NCI-H69 (cell line): Measurements from ENCODE around the gene SLC4A8.
A peak's percentile ranks its signal among the peaks of the same experiment; 100 is the strongest.

Source experiments
- DNase-seq: peaks from one replicate; lab custom pipeline; 2025; lab: John Stamatoyannopoulos, UW

The SLC4A8 gene

DNA sequence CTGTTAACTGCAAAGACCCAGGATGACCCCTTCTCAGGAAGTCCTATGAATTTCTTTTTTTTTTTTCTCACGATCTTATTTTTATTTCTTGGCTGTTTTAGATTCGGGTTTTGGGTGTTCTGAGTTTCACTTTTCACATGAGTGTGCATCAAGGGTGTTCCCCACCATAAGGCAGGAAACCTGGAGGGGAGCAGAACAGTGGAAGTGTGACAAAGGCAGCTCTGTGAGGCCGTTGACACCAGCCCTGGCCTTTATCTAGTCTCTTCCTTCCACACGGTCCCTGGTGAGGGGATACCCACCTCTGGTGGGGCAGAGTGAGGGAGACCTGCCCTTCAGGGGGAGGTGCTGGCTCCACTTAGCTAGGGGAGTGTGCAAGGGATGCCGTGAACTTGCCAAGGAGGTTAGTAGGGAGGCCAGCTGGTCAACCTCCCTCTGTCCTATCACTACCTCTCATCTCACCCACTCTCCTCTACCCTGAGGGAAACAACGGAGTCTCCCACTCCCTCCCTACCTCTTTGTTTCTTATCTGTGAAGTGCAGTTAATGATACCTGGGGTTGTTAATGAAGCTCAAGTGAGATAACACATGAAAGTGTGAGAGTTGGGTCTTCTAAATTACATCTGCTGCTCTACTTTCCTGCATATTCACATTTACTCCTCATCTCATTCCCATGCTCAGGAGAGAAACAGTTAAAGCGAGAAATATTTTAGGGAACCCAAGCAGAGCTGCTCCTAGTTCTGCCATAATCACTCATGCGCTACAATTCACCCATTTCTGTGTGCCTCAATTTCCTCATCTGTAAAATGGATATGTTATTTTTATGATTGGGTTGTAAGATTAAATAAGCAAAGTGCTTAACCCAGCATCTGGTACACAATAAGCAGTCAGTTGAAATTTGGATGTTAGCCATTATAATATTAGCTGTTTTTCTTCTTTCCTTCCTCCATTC is 29.1 kb upstream of the SLC4A8 start:
- DNase-seq: no peak

DNA sequence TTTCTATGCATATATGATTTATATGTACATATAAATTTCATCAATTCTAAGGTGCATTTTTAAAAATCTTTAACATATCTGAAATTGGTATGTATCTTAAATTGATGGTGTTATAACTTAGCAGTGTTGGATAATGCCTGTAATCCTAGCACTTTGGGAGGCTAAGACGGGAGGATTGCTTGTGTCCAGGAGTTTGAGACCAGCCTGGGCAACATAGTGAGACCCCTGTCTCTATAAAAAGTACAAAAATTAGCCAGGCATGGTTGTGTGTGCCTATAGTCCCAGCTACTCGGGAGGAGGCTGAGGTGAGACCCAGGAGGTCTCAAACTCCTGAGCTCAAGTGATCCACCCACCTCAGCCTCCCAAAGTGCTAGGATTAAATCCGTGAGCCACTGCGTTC is 27.0 kb upstream of the SLC4A8 start:
- DNase-seq: no peak

DNA sequence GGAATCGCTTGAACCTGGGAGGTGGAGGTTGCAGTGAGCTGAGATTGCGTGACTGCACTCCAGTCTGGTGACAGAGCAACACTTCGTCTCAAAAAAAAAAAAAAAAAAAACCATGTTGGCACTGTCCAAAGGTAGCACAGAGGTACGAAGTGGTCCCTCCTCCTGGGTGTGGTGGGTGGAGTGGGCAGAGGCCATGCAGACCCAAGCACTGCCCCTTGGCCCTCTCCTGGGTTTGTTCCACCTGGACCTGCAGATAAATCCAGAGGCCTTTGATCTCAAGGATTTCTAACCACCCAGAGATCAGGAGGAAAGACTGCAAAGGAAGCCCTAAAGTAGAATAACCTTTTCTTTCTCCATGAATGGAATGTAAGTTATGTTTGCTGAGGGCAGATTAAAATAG is 24.7 kb upstream of the SLC4A8 start:
- DNase-seq: no peak

DNA sequence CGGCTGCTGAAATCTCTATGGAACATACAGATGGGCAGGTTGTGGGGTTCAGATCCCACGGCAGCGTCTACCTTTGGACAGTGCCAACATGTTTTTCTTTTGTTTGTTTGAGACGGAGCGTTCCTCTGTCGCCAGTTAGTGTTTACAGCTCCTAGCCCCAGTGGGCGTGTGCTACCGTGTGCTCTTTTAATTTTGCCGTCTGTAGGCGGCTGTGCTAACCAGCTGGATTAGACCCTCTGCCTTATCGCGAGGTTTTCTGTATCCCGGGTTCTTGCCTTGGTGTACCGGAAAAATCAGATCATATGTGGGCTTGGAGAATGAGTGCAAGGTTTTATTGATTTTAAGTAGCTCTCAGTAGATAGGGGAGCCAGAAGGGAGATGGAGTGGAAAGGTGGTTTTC is 23.6 kb upstream of the SLC4A8 start:
- DNase-seq: peak; percentile 70

DNA sequence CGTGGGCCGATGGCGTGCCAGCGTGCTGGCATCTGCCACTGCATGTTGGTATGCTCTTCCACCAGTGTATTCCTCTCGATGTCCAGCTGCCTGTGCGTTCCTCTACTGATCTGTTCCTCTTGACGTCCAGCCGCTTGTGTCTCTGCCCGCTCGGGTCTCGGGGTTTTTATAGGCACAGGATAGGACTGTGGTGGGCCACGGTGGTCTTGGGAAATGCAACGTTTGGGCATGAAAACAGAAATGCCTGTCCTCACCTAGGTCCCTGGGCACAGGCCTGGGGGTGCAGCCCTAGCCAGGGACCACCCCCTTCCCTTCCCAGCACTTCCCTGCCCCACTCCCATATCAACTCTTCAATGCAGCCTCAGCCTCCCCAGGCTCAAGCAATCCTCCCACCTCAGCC is 23.1 kb upstream of the SLC4A8 start:
- no peak for DNase-seq

DNA sequence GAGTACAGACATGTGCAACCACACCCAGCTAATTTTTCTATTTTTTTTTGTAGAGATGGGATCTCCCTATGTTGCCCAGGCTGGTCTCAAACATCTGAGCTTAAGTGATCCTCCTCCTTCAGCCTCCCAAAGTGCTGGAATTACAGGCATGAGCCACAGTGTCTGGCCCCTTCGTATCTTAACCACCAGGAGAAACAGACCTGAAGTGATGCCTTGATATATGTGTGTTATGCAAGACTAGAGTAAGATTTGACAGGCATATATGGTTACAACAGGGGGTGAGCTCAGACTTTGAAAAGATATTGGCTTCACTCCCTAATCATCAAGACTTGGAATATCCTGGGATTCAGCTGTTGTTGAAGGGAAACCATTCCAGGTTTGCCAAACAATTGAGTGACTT is 22.7 kb upstream of the SLC4A8 start:
- DNase-seq: no peak

DNA sequence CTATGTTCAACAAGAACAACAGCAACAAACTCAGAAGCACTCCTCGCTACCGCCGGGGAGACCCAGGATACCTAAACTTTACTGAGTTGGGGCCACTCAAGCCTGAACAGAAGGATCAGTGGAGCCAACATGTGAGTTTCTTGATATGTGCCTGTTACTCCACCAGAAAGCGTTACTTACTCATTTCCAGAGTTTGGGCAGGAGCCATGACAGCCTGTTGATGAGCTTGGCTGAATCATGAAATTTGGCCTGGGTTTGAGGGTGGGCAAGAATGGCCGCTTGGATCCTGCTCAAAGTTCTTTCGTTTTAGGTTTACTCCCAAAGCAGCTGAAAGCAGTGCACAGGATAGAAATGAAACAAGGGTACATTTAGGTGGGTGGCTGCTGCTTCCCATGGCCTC is 21.5 kb upstream of the SLC4A8 start:
- DNase-seq: no peak

DNA sequence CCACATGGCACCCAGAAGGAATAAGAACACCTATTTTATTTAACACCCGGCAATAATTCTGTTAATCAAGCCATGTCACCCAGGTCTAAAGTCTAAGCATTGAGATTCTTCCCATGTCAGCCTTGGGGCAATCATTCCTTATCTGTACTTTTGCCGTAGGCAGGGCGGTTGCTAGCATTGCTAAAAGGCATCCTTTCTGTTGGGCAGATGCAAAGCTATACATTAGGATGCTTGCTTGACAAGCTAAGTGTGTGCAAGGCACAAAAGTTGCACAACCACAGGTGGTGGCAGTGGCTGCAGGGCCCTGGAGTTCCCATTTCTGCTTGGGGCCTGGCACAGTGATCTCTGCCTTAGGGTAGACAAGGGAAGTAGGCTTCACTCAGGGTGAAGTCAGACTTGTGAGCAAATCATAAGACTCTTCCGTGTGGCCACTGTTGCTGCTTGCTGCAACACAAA is 20.9 kb upstream of the SLC4A8 start:
- no peak for DNase-seq

DNA sequence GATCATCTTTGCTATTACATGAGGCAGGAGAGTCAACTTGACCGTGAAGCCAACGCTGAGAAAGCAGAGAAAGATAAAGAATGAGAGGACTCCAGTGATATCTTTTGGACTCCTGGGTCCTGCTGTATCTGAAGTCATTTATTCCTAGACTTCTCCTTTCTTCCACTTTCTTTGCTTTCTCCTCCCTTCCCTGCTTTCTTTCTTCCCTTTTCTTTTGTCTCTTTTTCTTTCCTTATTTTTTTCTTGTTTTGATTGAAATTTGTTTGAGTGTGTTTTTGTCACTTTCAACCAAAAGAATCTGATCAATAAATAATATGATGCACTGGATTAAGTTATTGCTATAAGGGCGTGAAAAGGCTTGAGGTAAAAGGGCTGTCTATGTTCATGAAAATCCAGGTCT is 20.0 kb upstream of the SLC4A8 start:
- DNase-seq: no peak

DNA sequence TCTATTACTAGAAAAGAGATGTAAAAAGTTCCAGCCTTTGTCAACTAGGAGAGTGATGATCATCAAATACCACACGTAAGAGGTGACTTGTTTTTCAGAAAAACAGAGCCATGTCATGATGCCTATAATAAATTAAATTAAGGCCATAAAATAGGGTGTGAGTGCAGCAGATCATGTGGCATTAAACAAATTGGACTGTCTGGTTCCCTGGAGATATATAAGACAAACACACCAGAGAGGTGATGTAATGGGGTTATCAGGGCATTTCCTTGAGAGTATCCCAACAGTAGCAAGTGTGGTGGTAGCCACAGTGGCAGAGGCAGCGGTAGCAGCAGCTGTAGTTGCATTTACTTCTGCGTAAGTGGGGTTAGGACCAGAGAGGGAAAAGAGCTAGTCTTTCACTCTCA is 18.8 kb upstream of the SLC4A8 start:
- peak; percentile 85 for DNase-seq

DNA sequence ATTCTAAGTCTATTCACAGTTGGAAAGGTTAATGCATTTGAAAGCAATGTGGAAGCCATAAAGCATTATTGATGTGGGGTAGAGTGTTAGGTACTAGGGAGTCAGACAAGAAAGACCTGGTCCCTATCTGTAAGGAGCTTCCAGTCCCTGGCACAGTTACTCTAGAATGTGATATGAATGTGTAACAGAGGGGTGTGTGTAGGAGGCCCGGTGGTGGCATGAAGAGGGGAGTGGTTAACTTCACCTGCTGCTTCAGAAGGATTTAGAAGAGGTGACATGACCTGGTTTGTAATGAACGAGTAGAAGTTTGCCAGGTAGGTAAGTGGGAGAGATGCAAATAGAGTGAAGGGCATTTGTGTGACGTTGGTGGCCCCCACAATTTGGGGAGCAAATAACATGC is 18.3 kb upstream of the SLC4A8 start:
- no peak for DNase-seq

DNA sequence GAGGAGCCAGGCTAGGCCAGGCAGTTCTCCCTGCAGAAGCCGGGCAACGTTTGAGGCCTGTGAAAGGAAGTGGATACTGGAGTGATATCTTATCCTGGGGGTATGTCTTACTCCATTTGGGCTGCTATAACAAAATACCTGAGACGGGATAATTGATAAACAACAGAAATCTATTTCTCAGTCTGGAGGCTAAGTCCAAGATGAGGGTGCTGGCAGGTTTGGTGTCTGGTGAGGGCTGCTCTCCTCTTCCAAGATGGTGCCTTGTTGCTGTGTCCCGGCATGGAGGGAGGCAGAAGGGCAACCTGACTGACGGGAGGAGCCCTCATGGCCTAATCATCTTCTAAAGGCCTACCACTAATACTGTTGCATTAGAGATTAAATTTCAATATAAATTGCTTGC is 17.8 kb upstream of the SLC4A8 start:
- no peak for DNase-seq

DNA sequence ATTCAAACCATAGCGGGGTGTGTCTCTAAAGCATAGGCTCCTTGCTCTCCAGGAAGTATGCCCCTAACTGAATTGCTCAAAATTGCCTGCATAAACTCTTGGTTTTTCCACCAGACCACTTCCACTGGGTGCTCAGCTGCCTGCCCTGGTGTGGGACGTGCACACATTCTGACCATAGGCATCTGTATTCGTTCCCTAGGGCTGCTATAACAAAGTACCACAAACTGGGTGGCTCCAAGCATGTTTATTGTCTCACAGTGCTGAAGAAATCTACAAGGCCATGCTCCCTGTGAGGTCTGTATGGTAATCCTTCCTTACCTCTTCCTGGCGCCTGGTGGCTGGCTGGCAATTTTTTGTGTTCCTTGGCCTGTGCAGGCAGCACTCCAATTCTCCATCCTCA is 17.0 kb upstream of the SLC4A8 start:
- DNase-seq: no peak

DNA sequence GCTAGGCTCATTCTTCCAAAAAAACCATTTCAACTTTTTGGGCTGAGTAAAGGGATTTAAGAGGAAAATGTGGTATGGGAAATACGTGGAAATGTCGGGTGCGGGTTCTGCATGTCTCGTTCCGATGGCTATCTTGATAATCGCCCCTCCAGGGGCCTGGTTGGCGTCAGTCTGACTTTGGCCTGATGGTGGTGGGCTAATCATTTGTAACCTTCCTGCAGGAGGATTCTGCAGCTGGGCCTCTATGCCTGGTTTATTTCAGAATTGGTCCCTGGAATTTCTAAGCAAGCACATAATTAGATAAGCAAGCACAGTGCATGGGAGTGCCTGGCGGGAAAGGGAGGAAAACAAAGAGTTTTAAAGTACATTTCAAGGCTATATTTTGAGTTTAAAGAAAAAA is 14.8 kb upstream of the SLC4A8 start:
- no peak for DNase-seq

DNA sequence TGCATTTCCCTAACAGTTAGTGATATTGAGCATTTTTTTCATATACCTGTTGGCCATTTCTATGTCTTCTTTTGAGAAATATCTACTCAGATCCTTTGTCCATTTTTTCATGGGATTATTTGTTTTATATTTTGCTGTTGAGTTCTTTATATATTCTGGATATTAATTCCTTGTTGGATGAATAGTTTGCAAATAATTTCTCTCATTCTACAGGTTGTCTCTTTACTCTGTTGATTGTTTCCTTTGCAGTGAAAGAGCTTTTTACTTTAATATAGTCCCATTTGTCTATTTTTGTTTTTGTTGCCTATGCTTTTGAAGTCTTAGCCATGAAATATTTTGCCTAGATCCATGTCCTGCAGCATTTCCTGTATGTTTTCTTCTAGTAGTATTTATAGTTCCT is 11.5 kb upstream of the SLC4A8 start:
- no peak for DNase-seq

DNA sequence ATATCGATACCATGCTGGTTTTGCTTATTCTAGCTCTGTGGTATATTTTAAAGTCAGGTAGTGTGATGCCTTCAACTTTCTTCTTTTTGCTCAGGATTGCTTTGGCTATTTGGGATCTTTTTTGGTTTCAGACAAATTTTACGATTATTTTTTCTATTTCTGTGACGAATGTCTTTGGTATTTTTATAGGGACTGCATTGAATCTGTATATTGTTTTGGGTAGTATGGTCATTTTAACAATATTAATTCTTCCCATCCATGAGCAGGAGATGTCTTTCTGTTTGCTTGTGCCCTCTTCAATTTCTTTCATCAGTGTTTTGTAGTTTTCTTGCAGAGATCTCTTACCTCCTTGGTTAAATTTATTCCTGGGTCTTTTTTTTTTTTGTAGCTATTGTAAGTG is 10.8 kb upstream of the SLC4A8 start:
- no peak for DNase-seq

DNA sequence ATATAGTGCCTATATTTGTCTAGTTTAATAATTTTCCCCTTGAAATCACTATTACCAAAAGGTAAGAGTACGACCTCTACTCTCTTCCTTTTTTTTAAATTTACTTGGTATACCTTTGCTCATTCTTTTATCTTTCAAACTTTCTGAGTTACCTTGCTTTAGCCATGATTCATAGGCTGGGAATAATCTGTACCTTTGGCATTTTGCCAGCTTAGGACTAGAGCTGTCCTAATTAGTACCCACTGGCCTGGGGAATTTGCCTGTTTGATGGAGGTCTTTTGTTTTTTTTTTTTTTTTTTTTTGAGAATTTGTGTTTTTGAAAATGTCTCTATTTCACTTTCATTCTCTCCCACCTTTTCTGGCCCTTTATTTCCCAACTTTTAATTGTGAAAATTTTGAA is 8.7 kb upstream of the SLC4A8 start:
- peak; percentile 84 for DNase-seq

DNA sequence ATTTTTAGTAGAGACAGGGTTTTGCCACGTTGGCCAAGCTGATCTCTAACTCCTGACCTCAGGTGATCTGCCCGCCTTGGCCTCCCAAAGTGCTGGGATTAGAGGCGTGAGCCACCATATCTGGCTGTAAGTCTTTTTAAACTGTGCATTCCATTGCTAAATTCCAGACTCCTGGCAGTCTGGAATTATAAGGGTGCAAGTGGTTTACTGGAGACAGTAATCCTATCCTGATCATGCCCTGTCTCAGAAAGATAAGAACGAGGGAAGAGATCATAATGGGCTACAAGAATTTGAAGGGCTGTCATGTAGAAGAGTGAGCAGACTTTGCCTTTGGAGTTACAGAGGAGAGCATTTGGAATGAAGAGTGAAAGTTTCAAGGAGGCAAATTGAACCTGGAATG is 6.8 kb upstream of the SLC4A8 start:
- DNase-seq: no peak

DNA sequence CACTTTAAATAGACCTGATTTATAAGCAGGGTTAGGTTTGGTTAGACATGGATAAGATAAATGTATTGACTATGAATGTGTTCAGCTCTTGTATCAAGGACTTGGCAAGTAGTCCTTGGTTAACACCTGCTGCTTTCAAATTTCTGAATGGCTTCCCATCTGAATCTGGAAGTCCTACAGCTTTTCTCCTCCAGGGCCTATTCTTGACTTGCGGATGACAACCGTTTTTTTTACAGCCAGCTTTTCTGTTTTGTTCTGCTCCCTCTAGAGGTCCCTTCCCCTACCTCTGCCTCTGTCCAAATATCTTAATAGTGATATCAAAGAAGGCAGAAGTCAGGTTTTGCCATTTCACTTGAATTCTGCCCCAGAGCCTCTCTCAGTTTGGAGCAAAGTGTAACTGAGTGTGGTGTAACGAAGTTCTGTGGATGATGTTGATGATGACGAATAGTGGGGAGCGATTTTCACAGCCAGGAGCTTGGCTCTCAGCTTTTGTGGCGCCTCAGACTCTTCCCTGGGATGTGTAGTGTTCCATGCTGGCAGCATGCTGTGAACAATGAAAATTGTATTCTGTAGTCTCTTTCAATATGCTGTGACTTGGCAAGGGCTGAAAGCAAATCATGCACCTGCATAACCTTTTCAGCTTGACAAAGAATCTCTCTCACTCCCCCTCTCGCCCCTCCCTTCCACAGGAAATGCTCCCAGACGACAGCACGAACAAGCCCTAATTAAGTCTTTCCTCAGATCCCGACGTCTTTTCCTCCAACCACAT is 5.0 kb upstream of the SLC4A8 start:
- DNase-seq: peak; percentile 95

DNA sequence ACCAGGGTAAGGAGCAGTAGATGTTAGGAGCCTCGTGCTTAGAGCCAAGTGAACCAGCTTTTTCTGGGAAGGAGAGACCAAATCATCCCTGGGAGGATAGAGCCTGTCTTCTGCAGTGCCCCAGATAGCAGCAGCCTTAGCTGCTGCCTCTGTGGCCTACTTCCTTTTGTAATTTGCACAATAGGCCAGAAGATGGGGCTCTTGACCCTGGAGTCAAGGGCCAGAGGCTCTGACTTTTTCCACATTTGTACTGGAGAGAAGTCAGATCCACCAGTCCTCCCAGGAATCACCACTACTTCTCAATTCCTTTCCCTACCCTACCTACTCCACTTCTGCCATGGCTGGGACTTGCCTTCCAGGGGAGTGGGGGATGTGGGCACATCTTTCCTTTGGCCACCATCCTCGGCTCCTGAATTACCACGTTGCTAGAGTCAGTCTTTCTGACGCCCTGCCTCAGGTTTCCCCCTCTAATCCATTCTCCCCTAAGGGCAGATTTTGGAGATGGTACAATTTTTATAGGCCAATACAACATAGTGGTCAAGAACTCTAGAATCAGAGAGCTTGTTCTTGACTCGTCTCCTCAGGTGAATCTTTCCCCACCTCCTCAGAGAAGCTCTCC is 3.3 kb upstream of the SLC4A8 start:
- DNase-seq: peak; percentile 91

DNA sequence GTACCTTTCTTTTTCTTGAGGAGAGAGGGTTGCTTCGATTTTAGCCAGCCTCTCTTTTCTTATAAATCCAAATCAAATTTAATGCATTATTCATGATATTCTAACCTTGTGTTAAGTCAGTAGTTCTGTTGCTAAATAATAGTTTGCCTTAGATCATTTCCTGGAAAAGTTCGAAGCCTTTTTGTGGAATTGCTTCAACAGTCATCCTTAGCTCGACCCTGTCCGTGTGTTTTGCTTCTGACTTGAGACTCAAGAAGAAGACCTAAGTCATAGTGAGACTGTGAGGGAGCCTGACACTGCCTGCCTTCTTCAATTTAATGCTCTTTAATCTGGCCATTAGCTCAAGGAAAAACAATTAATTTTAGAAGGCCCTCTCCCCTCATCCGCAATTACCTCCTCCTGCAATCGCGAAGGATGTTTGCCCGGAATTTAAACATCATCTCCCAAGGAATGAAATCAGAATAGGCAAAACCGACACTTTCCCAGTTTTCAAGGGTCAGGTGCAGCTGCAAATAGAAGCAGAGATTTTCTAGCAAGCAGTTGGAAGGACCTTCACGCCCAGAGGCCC is 453 bp upstream of the SLC4A8 start:
- DNase-seq: peak; percentile 77

DNA sequence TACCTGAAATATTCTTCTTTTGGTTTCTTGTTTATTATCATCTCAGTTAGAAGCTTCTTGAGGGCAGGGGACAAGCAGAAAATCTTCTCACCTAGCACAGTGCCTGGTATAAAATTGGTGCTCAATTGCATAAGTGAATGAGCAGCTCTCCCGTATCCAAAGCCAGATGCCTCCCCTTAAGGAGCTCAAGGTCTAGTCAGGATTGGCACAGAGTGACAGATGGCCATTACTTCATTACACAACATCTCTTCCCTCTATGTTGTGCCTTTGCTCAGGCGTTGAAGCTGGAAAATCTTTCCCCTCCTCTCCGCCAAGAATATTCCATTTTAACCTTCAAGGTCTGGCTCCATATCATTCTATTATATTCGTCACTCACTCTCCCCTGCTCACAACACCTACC is 3.6 kb downstream of the SLC4A8 start:
- DNase-seq: peak; percentile 86
